ENCODE measurements around the gene CD79A.
"Not testable (repeated sequence)": the region's sequence is repeated elsewhere in the genome, so short reads cannot be mapped to it uniquely, and the experiment has no call there.

CD79A gene

GRCh38 chr19:41906916-41907680, 30.0 kb downstream of the CD79A start:
- no peak for DNase-seq

GRCh38 chr19:41907994-41908615, 31.0 kb downstream of the CD79A start:
- DNase-seq = no peak

- DNase-seq = no peak
These were observed 31.8 kb downstream of the CD79A start for GRCh38 chr19:41908724-41909464.

- no peak for DNase-seq
These were observed 32.6 kb downstream of the CD79A start for GRCh38 chr19:41909706-41910105.

- DNase-seq = no peak
These were observed 33.3 kb downstream of the CD79A start for GRCh38 chr19:41910240-41910991.

- no peak for DNase-seq
These were observed 34.2 kb downstream of the CD79A start for GRCh38 chr19:41910992-41911888.

- no peak for DNase-seq
These were observed 35.0 kb downstream of the CD79A start for GRCh38 chr19:41911889-41912731.

GRCh38 chr19:41912899-41913537, 35.9 kb downstream of the CD79A start:
- DNase-seq = no peak

GRCh38 chr19:41913538-41914423, 36.7 kb downstream of the CD79A start:
- DNase-seq = no peak

GRCh38 chr19:41914424-41914834, 37.4 kb downstream of the CD79A start:
- not testable (repeated sequence) for DNase-seq

GRCh38 chr19:41915021-41915775, 38.1 kb downstream of the CD79A start:
- DNase-seq = no peak

GRCh38 chr19:41915776-41916414, 38.8 kb downstream of the CD79A start:
- no peak for DNase-seq

GRCh38 chr19:41917676-41918075, 40.6 kb downstream of the CD79A start:
- no peak for DNase-seq

- no peak for DNase-seq
These were observed 41.0 kb downstream of the CD79A start for GRCh38 chr19:41918095-41918494.

- DNase-seq = no peak
These were observed 41.7 kb downstream of the CD79A start for GRCh38 chr19:41918653-41919244.

- DNase-seq = no peak
These were observed 43.1 kb downstream of the CD79A start for GRCh38 chr19:41919948-41920712.
